Muscle layer of colon (tissue), 2 donors: ENCODE measurements around the gene ATP6V0A1.
A peak's percentile ranks its signal among the peaks of the same experiment; 100 is the strongest.

Experiments
- H3K27ac ChIP-seq: one replicate; pipeline ENCODE4 v1.7.0; 2013; ENCODE audit warnings: low read depth, mild to moderate bottlenecking, low read length, moderate library complexity
- H3K27me3 ChIP-seq, 2 donors: one replicate each; pipeline ENCODE4 v1.7.0; 2013; ENCODE audit warnings: low read length in 2 of 2, mild to moderate bottlenecking in 2 of 2; ENCODE audit not compliant: insufficient read depth in 2 of 2, control insufficient read depth in 1 of 2
- H3K36me3 ChIP-seq: one replicate; pipeline ENCODE4 v1.7.0; 2013; ENCODE audit warnings: mild to moderate bottlenecking, low read length; ENCODE audit not compliant: insufficient read depth
- H3K4me1 ChIP-seq: one replicate; pipeline ENCODE4 v1.7.0; 2013; ENCODE audit warnings: mild to moderate bottlenecking, low read length; ENCODE audit not compliant: insufficient read depth
- H3K4me3 ChIP-seq, 2 donors: one replicate each; pipeline ENCODE4 v1.7.0; 2013; ENCODE audit warnings: low read length in 2 of 2, low read depth in 1 of 2, mild to moderate bottlenecking in 1 of 2, moderate library complexity in 1 of 2
- H3K9ac ChIP-seq: one replicate; pipeline ENCODE4 v1.7.0; 2013; ENCODE audit warnings: low read length
- H3K9me3 ChIP-seq: one replicate; pipeline ENCODE4 v1.7.0; 2013; ENCODE audit warnings: mild to moderate bottlenecking, low read length
- donor health status: abdominal sarcoma.
- donor health status: Adenocarcinoma of cecum.

ATP6V0A1 gene

DNA sequence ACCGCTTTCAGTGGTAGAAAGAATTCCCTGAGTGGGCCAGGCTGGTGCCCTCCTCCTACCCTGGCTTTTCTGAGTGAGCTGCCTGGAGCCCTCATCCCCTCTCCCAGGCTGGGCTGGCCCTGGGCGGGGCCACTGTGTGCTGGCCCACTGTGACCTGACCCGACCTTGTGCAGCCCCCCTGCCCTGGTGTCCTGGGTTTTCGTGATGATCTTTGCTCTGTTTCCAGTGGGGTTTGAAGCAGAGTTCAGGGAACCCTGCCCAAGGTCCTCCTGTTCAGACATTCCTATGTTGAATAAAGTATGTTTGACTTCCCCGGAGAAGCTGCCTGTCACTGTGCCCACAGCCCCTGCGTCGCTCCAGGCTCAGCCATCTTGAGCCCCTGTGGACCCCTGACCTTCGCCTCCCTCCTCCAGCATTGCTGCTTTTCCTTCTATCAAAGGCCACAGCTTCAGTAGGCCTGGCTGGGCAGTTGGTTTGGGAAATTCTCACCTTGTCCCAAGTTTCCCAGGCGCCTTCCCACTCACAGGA lies 63.6 kb downstream of the ATP6V0A1 start:
- Histone ChIP-seq H3K36me3 (no peaks in the 10 kb centered on the region), H3K4me1 (peaks cover 70% of the 10 kb centered on the region), H3K27ac (peak overlapping the region; percentile 96), H3K4me3 (no peak overlapping the region), H3K9ac (peak overlapping the region; percentile 20), H3K27me3 (no peaks in the 10 kb centered on the region), H3K9me3 (no peaks in the 10 kb centered on the region)

DNA sequence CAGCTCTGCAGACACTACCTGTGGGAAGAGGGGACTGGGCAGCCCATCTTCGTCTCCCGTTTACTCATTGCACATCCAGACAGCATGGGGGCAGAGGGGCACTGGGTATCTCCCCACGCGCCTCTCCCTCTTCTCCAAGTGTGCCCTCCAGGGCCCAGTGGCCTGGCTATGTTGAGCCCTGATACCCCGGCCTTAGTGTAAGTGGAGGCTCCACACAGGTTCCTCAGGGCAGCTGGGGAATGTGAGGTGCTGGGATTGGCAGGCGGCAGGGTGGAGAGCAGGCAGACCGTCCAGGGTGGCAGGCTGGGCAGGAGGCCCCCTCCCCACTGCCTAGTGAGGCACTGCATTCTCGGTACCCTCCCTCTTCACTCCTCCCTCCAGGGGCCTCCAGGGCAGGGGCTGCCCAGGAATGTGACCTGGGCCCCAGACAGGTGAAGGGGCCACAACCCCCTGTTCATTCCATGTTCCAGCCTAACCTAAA lies 64.2 kb downstream of the ATP6V0A1 start:
- no peaks in the 10 kb centered on the region for H3K27me3 ChIP-seq
- H3K4me3 ChIP-seq = no peak overlapping the region
- no peaks in the 10 kb centered on the region for H3K9me3 ChIP-seq
- peaks cover 67% of the 10 kb centered on the region for H3K4me1 ChIP-seq
- H3K27ac ChIP-seq = peak overlapping the region; percentile 96
- no peaks in the 10 kb centered on the region for H3K36me3 ChIP-seq
- peak overlapping the region; percentile 20 for H3K9ac ChIP-seq

DNA sequence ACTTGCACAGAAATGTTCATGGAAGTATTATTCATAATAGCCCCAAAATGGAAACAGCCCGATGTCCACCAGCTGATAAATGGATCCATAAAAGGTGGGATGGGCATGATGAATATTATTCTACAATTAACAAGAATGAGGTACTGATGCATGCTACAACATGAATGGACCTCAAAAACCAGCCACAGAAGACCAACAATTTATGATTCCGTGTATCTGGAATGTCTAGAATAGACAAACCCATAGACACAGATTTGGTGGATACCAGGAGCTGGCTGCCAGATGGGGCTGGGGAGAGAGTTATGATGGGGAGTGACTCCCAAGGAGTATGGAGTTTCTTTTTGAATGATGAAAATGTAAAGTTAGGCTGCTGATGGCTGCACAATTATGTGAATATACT lies 66.5 kb downstream of the ATP6V0A1 start:
- no peak overlapping the region for H3K4me3 ChIP-seq
- no peaks in the 10 kb centered on the region for H3K36me3 ChIP-seq
- H3K9me3 ChIP-seq = no peaks in the 10 kb centered on the region
- peaks cover 43% of the 10 kb centered on the region for H3K4me1 ChIP-seq
- H3K27me3 ChIP-seq = no peaks in the 10 kb centered on the region
- peak overlapping the region; percentile 29 for H3K27ac ChIP-seq
- no peak overlapping the region for H3K9ac ChIP-seq

DNA sequence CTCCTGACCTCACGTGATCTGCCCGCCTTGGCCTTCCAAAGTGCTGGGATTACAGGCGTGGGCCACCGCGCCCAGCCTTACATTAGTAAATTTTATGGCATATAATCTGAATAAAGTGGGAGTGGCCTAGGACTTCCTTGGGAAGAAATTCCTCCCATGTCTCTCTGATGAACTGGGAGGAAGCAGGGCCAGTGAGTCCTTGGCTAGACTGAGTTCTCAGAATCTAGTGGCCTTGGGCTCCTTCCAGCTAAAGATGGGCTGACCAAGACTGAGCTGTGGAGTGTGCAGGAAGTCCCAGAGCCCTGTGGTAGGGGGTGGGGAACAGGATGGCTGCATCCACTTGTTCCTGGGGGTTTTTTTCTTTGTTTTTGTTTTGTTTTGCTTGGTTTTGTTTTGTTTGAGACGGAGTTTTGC lies 67.4 kb downstream of the ATP6V0A1 start:
- Histone ChIP-seq H3K27me3 (no peaks in the 10 kb centered on the region), H3K4me1 (peaks cover 35% of the 10 kb centered on the region), H3K9me3 (no peaks in the 10 kb centered on the region), H3K27ac (peak overlapping the region; percentile 35), H3K36me3 (no peaks in the 10 kb centered on the region), H3K9ac (no peak overlapping the region), H3K4me3 (no peak overlapping the region)

DNA sequence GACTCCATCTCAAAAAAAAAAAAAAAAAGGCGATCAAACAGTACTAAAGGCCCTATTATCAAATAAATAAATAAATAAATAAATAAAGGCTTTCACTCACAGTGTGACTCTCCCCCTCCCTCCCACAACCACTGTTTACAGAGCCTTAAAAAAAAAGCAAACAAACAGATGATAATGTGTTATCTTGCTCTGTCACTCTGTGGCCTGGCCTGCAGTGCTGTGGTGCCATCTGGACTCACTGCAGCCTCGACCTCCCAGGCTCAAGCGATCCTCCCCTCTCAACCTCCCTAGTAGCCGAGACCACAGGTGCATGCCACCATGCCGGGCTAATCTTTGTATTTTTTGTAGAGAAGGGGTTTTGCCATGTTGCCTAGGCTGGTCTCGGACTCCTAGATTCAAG lies 69.3 kb downstream of the ATP6V0A1 start:
- H3K27ac ChIP-seq = no peak overlapping the region
- peaks cover 22% of the 10 kb centered on the region for H3K4me1 ChIP-seq
- H3K27me3 ChIP-seq = no peaks in the 10 kb centered on the region
- no peak overlapping the region for H3K4me3 ChIP-seq
- no peaks in the 10 kb centered on the region for H3K36me3 ChIP-seq
- H3K9me3 ChIP-seq = no peaks in the 10 kb centered on the region
- H3K9ac ChIP-seq = no peak overlapping the region

DNA sequence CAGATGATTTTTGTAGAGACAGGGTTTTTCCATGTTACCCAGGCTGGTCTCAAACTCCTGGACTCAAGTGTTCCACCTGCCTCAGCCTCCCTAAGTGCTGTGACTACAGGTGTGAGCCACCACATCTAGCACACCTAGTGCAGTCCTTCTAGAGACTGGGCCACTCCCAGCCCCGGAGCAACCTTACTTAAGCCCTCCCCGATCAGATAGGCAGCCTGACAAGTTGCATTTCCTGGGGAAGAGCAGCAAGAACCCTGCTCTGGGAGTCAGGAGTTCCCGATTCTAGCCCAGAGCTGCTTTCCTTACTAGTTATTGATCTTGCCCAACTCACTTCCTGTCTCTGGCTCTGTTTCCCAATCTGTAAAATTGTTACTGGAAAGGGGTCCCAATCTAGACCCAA lies 70.4 kb downstream of the ATP6V0A1 start:
- no peak overlapping the region for H3K27ac ChIP-seq
- no peak overlapping the region for H3K9ac ChIP-seq
- no peaks in the 10 kb centered on the region for H3K9me3 ChIP-seq
- no peaks in the 10 kb centered on the region for H3K27me3 ChIP-seq
- H3K4me3 ChIP-seq = no peak overlapping the region
- peaks cover 16% of the 10 kb centered on the region for H3K4me1 ChIP-seq
- H3K36me3 ChIP-seq = no peaks in the 10 kb centered on the region

DNA sequence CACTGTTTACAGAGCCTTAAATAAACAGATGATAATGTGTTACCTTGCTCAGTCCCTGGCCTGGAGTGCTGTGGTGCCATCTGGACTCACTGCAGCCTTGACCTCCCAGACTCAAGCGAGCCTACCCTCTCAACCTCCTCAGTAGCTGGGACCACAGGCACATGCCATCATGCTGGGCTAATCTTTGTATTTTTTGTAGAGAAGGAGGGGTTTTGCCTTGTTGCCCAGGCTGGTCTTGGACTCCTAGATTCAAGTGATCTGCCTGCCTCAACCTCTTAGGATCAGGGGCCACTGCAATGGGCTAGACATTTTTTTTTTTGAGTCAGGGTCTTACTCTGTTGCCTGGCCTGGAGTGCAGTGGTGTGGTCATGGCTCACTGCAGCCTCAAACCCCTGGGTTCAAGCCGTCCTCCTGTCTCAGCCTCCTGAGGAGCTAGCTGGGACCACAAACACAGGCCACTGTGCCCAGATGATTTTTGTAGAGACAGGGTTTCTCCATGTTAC lies 72.3 kb downstream of the ATP6V0A1 start:
- Histone ChIP-seq H3K9ac (no peak overlapping the region), H3K36me3 (no peaks in the 10 kb centered on the region), H3K27me3 (no peaks in the 10 kb centered on the region), H3K4me1 (peaks cover 26% of the 10 kb centered on the region), H3K9me3 (no peaks in the 10 kb centered on the region), H3K27ac (peak overlapping the region; percentile 63), H3K4me3 (no peak overlapping the region)

DNA sequence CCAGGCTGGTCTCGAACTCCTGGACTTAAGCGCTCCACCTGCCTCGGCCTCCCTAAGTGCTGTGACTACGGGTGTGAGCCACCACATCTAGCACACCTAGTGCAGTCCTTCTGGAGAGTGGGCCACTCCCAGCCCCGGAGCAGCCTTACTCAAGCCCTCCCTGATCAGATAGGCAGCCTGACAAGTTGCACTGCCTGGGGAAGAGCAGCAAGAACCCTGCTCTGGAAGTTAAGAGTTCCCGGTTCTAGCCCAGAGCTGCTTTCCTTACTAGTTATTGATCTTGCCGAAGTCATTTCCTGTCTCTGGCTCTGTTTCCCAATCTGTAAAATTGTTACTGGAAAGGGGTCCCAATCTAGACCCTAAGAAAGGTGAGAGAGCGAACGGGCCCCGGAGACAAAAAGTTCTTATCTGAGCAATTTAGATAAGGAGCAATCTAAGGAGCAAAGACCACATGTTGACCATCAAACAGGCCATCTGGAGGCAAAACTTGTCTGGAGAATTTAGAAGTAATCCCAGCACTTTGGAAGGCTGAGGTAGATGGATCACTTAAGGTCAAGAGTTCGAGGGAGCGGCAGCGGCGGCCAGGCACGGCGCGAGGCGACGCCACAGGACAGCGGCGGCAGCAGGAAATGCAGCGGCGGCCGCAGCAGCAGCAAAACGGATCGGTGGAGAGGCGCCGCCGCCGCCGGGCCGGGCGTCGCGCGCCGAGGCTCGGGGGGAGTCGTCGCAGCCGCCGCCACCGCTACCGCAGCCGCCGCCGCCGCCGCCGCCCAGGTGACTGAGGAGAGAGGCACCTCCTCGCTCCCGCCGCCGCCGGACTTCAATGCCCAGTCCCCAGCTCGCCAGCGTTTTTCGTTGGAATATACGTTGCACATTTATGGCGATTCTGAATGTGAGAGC lies 73.0 kb downstream of the ATP6V0A1 start:
- H3K27me3 ChIP-seq = no peaks in the 10 kb centered on the region
- H3K4me3 ChIP-seq = peak overlapping the region in 1 of 2 donors; percentile 32
- peaks cover 23% of the 10 kb centered on the region for H3K4me1 ChIP-seq
- H3K9me3 ChIP-seq = no peaks in the 10 kb centered on the region
- no peak overlapping the region for H3K9ac ChIP-seq
- H3K36me3 ChIP-seq = no peaks in the 10 kb centered on the region
- H3K27ac ChIP-seq = peak overlapping the region; percentile 86

DNA sequence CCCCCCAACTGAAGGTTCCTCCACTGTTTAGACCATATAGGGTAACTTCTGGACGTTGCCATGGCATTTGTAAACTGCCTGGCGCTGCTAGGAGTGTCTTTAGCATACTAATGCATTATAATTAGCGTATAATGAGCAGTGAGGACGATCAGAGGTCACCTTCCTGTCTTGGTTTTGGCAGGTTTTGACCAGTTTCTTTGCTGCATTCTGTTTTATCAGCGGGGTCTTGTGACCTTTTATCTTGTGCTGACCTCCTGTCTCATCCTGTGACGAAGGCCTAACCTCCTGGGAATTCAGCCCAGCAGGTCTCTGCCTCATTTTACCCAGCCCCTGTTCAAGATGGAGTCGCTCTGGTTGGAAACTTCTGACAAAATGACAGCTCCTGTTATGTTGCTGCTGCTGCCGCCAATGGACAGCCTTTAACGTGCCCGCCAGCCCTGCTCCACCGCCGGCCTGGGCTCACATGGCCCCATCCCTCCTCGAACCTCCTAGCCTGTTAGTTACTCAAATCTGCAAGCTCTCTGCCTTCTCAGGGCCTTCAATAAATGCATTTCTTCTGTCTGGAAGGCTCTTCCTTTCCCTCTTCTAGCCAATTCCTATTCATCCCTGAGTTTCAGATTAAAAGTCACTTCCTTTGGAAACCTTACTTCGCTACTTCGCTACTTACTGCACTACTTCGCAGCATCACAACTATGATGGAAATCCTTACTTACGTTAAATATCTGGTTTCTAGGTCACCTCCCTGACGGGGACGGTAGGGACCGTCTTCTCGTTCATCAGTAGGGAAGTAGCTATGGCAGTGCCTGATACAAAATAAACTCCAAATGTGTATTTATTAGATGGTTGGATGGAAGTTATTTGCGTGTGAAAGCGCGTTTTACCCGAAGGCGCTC lies 76.7 kb downstream of the ATP6V0A1 start:
- peaks cover 23% of the 10 kb centered on the region for H3K4me1 ChIP-seq
- H3K4me3 ChIP-seq = peak overlapping the region; percentile 41 to 72
- peak overlapping the region; percentile 71 for H3K9ac ChIP-seq
- peaks cover 15% of the 10 kb centered on the region for H3K36me3 ChIP-seq
- H3K27ac ChIP-seq = peak overlapping the region; percentile 84
- H3K9me3 ChIP-seq = no peaks in the 10 kb centered on the region
- no peaks in the 10 kb centered on the region for H3K27me3 ChIP-seq

DNA sequence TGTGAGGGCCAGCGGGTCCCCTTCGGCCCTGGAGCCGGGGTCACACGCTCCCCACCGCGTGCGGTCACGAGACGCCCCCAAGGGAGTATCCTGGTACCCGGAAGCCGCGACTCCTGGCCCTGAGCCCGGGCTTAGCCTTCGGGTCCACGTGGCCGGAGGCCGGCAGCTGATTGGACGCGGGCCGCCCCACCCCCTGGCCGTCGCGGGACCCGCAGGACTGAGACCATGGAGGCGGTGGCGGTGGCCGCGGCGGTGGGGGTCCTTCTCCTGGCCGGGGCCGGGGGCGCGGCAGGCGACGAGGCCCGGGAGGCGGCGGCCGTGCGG lies 77.3 kb downstream of the ATP6V0A1 start, which contains the start of gene NAGLU:
Gene NAGLU, plus strand, starts transcription at position 194 of the 324 bp plus-strand sequence. Its CDS starts 32 bp downstream, at position 226.
- Histone ChIP-seq H3K27ac (peak within 1 kb of the TSS; percentile 92), H3K4me1 (peaks cover 23% of the 10 kb centered on the region), H3K9ac (peak within 1 kb of the TSS; percentile 71), H3K27me3 (no peaks in the 10 kb centered on the region), H3K4me3 (peak within 1 kb of the TSS; percentile 52 to 75), H3K9me3 (no peaks in the 10 kb centered on the region), H3K36me3 (peaks cover 19% of the 10 kb centered on the region)
